ENCODE results near the gene YKT6.

GRCh38 chr7:44210107-44210506, 9.3 kb downstream of the YKT6 start:
- TF ChIP-seq PRDM10 (tag by site-specific recombination; IDR thresholded peaks at IDR 0.05) (no peak), ZBTB1 (tag by site-specific recombination; IDR thresholded peaks at IDR 0.05) (no peak), HOXA7 (CRISPR knock-in tag; IDR thresholded peaks at IDR 0.05; ENCODE audit: borderline replicate concordance) (no peak), CTCF (tag by site-specific recombination; IDR thresholded peaks at IDR 0.05) (no peak)
- TF ChIP-seq, protein P1, sequence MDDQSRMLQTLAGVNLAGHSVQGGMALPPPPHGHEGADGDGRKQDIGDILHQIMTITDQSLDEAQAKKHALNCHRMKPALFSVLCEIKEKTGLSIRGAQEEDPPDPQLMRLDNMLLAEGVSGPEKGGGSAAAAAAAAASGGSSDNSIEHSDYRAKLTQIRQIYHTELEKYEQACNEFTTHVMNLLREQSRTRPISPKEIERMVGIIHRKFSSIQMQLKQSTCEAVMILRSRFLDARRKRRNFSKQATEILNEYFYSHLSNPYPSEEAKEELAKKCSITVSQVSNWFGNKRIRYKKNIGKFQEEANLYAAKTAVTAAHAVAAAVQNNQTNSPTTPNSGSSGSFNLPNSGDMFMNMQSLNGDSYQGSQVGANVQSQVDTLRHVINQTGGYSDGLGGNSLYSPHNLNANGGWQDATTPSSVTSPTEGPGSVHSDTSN (CRISPR knock-in tag; IDR thresholded peaks at IDR 0.05): no peak

Data from HEK293 (cell line).